DMS114 treated with DMSO at 0.1 percent for 48 hours (cell line): ENCODE measurements around the gene C22orf31.

ENCODE experiments used
- DNase-seq: peaks from one replicate; lab custom pipeline; 2025; ENCODE audit not compliant: unreplicated experiment; lab: John Stamatoyannopoulos, UW

C22orf31 gene

DNA sequence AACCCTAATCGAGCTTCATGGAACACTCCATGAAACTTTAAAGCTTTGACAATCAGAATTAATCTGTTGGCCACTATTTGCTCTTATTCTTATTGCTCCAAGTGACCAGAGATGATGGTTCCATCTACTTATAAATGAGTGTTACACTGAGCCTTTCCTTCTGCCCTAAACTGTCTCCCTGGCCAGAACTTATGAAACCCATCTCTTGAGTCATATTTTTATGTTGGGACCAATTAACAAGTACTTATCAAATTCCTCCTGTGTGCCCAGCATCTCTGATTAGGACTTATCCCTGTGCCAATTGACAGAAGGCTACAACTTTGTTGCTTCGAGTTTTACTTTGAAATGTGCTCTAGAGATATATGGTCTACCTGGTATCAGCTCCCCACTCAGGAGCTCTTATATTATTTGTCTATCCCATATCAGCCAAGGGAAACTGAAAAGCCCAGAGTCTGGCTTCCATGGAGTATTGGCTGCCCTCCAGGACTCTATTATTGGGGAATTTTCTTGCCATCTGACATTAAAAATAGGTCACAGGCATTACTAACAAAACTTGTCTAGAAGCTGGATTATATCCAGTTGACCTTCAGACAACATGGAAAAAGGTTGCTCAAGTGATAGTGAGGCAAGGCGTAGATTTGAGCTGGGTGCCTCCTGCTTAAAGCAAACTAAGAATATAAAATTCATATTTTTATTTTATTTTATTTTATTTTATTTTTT is 20.0 kb upstream of the C22orf31 start:
- no peak for DNase-seq

DNA sequence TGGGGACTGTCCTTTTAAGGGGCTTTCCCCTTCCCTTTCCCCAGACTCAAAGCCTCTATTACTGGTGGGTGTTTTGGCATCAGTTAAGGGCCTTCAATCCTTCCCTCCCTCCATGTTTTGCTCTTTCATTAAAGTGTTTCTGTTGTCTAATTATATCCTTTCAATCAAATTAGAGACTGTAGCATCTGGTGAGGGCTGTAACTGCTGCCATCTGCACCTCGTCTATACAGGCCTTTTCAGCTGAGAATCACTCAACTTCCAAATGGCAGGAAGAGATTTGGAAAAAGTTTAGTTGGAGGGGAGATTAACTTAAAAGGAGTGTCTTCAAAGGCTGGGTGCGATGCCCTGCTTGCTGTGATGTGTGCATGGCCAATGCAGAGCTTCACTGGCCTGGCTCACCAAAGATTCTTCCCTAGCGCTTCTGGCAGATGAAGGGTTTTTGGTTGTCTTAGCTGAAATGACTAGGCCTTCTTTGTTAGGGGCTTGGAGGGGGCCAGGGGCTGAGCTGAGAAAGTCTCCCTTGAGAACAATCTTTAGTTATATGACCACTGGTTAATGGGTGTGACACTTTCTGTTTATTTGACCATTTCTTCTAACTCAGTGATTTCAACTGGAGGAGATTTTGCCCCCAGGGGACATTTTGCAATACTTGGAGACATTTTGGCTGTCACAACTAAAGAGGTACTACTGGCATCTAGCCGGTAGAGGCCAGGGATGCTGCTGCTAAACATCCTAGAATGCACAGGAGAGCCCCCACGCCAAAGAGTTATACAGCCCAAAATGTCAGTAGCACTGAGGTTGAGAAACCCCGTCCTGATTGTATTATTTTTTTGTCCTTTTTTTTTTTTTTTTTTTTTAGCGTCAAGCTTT is 18.7 kb upstream of the C22orf31 start:
- DNase-seq: no peak

DNA sequence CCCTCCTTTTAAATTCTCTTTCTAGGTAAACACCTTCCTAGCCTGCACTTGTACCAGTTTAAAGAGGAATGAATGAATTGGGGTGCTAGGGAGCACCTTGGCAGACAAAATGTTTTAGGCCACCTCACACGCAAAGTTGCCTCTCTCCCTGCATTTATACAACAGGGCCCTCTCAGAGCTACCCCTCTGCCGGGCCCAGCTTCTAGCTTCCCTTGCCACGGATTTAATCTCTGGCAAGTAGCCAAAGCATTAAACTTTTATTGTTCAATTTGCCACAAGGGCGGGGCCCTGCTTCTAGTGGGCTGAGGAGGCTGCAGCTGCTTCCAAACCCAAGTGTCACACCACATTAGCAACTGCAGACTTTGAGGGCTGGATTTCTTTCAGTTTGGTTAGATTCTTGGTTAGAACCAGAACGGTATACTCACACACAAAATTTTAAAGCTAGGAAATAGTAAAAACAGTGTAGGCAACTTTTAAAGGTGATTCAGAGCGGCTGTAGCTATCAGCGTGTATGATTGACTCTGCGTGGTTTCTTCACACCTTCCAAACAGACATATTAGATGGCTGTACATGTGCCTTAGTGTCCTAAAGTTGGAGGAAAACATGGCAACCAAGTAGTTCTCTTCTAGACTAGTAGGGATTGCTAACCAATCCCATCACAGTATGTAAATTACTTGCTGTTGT is 17.7 kb upstream of the C22orf31 start:
- DNase-seq: no peak

DNA sequence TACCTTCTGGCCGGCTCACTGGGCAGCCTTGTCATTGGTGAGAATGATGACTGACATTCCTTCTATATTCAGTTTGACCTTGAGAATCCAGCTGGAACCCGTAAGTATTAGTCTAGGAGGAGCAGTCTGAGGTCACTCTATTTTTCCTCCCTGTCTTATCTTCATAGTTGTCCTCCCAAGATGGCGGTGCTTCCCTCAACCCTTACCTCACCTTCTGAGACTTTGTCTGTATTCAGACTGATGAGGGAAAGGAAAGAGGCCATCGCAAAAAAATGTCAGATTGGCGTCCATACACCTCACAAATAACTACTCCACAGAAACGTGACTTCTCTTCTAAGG is 17.2 kb upstream of the C22orf31 start:
- DNase-seq: no peak

DNA sequence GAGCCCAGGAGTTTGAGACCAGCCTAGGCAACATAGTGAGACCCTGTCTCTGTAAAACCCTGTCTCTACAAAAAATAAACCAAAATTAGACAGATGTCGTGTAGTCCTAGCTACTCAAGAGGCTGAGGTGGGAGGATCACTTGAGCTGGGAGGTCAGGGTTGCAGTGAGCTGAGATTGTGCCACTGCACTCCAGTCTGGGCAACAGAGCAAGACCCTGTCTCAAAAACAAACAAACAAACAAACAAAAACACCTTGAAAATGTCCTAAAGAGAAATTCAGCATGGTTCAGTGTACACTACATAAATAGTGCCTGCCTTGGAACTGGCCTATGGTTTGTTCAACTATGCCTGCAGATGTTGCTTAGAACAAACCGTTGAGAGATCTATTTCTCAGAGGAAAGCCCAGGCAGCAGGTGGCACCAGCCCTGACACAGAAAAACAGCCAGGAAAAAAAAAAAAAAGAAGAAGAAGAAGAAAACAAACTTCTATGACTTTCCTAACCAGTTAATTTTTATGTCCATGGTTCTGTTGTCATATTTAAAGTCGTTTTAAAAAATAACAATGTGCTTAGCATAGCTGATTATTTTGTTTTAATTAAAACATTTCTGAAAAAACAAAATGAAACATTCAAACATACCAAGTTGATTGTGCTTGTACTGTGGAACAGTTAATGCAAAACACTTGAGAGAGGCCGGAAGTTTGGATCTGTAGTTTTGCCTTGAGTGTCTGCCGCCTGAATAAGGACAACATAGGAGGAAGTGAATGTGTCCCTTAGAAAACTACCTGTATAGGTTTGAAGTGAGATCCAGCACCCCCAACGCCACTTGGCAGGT is 16.6 kb upstream of the C22orf31 start:
- DNase-seq: no peak

DNA sequence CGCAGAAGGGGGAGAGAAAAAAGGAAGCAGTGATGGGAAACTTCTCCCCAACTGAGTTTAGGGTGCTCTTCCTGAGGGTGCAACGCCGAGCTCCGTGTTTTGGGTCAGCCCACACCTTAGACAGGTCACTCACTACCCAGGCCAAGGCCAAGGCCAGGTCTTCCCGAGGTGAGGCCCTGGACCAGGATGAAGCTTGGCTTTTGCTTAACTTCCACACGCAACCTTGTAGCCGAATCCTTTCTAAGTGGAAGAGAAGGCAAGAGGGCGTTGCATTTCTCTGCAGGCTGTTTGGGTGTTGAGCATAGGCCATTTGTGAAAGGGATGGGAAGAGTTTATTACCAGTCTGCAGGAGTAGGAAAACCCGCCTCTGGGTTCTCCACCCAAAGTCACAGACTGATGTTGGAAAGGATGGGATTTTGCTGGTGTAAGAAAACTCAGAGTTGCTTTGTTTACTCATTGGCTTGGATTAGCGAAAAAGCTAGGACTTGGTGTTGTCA is 12.7 kb upstream of the C22orf31 start:
- no peak for DNase-seq

DNA sequence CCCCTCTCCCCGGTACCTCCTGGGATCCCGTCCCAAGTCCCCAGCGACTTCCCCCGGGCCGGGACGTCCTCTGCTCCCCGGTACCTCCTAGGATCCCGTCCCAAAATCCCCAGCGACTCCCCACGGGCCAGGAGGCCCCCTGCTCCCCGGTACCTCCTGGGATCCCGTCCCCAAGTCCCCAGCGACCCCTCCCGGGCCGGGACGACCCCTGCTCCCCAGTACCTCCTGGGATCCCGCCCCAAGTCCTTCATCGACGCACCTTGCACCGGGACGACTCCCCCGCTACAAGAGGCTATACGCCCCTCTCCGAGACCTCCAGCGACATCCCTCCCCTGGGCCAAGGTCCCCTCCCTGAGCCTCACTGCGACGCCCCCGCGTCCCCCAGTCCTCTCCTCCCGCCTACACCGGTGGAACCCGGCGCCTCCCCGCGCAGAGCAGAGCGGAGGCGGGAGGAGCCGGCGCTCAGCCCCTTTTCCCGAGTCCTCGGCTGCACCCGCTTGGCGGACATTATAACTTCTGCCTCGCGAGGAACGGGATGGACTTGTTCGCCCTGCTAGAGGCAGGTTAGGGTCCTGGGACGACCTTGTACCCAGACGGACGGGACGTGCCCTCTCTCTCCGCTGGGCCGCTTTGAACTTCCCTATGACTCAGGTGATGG is 12.1 kb upstream of the C22orf31 start:
- no peak for DNase-seq

DNA sequence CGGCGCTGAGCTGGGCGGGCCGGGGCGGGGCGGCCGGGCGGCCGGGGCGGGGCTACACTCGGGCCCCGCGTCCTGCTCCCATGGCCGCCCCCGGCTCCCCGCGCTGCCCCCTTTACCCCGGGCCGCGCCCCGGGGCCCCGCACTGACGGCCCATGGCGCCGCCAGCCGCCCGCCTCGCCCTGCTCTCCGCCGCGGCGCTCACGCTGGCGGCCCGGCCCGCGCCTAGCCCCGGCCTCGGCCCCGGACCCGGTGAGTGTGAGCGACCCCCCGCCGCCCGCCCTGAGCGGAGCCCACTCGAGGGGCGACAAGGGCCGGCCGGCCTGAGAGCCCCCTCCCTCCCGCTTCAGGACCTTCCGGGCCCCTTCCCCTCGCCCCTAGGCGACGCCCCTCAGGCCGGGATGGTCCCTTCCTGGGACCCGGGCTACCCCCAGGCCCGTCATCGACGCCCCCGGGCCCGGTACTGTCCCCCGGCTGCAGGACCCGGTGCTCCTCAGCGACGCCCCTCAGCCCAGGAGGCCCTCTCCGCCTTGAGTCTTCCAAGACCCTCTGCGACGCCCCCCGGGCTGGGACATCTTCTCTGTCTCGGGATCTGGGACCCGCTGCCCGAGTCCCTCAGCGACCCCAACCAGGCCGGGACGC is 11.5 kb upstream of the C22orf31 start, which contains the start of gene KREMEN1:
Gene KREMEN1 (plus strand): TSS at position 57 of the 639 bp plus-strand sequence. CDS start 96 bp downstream, at position 153.
- DNase-seq: no peak

DNA sequence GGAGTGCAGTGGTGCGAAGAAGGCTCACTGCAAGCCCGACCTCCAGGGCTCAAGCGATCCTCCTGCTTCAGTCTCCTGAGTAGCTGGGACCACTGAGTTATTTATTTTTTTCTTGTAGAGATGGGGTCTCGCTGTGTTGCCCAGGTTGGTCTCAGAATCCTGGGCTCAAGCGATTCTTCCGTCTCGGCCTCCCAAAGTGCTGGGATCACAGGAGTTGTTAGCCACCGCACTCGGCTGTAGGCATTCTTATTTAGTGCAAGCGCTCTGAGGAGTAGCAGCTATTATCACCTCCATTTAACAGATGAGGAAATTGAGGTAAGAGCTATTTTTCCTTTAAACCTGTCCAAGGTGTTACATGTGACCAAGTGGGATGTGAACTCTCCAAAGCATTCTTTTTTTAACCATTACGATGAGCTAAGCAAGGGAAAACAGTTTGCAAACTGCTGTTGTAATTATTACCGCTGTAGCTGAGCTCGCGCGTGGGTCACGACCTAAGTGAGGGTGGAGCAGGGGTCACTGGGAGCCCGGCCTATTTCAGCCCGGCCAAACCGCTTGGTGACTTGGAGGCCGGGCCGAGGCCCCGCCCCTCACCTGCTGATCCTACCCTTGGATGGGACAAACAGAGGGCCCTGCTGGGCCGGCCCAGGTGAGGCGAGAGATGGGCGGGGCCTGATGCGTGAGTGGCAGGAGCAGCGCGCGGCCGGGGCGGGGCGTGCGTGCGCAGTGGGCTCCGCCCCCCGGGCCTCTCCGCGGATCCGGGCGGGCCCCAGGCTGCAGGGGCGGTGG is 10.8 kb upstream of the C22orf31 start:
- DNase-seq: peak; percentile 33

DNA sequence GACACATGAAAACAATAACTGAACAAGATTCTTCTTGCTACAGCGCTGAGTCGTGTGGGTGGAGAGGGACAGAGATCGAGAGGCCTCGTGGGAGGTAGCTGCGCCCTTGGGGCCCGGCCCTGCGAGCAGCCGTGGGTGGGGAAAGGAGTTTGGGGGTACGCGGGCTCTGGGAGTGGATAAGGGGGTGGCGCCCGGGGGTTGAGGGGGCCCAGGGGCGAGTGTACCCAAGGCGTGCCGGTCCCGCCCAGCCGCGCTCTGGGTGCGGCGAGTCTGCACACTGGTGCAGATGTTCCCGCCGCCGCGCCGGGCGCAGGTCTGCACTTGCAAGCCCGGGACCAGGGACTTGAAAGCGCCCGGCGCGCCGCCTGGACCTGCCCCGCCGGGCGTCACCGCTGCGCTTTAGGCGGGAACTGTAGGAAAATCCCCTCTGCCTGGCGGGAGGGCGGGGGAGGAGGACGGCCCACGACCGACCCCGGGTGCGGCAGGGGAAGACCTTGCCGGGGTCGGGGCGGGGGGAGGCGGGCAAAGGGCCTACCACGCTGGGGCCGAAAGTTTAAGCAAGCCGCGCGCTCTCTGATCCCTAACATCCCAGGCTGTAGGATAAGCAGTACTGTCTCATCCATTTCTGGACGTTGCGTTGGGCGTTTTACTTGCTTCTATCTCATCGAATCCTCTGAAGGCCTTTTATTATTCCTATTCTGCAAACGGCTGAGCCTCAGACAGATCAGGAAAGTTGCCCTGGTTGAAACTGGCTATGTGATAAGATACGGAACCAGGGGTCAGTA is 9.8 kb upstream of the C22orf31 start:
- DNase-seq: no peak

DNA sequence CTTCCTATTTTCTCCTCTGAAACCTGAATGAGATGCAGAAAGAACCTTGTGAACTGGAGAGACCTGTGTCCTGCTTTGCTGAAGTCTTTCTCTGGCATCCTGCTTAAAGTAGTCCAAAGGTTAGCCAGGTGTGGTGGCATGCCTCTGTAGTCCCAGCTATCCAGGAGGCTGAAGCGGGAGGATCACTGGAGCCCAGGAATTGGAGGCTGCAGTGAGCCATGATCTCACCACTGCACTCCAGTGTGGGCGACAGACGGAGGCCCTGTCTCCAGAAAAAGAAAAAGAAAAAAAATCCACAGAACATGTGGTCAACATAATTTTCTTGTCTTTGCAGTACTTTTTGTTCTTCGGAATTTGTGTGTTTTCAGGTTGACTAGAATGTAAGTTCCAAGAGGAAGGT is 8.9 kb upstream of the C22orf31 start:
- DNase-seq: no peak

DNA sequence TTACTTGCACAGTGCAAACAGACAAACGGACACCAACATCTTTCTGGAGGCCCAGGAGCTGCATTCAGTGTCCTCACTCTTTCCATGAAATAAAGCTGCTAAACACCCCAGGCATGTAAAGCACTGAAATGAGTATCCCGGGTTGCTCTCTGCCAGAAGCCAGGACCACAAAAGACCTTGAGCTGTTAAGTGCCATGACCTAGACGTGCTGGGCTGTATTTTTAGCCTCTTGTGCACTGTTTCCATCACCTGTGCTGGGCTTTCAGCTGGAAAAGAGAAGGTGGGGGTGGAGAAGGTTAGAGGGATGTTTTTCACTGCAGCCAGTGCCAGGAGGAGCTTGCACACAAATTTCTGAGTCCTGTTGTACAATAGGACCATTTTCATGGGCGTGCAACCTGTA is 7.8 kb upstream of the C22orf31 start:
- no peak for DNase-seq

DNA sequence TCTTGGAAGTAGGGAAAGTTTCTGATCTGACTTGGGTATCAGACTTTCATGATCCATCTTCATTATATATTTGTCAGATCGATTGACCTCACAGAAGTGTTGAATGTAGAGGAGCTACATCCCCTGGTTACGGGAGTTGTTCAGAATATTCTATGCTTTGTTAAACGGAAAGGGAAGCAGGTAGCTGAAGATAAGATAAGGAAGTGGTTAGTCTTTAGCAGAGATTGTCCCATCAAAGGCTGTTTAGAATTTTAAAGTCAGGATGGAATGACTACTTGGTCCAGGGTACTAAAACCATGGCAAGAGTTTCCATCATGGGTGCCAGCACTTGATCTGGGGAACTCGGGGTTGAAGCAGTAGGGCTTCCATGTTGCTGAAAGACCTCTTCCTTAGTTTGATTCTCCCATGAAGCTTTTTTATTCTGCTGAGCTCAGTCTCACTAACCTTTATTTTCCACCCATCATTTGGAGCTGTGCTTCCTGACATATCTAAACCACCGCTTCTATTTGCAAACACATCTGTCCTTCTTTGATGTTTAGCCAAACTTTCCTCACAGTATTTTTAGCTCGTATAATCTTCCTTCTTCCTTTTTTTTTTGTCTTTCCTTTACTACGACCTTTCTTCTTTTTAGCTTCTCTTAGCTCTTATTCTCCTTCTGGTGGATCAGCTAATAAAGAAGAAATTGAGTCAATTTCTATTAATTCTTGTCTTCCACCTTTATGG is 4.0 kb upstream of the C22orf31 start:
- DNase-seq: no peak

DNA sequence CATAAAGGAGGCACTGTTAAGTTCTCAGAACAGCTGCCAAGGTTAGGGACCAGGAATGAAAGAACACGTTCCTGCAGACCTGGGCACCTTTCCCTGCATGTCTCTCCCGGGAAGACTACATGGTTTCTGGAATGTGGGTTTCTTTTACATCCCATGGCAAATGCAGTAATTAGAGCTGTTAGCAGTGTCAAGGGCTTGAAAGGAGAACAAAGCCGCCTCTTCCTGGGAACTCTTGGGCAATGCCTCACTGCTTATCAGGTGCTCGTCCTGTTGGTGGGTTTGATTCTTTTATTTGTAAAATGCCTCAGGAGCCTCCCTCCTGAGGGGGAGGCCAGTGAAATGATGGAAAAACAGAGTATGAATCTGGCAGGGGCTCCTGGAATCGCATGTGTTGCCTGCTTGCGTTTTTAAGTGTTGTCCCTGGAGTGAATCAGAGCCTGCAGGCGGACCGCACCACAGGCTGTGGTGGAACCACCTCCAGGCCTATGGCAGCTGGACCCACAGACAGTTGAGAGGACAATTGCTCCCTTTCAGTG is 723 bp upstream of the C22orf31 start:
- DNase-seq: no peak

DNA sequence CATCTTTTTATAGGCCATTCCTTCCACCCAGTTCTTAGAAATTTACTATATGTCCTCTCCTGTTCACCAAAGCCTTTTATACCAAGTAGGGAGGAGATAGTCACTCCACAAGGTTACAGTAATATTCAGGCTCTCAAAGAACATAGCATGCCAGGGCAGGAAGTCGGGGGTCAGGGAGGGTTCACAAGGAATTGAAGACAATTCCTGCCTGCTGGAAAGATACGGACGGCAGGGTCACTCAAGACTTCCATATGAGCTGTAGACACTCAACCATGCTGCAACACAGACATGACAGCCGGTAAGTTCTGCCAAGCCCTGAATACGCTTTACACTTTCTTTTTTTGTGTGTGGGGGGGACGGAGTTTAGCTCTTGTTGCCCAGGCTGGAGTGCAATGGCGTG is 700 bp downstream of the C22orf31 start:
- no peak for DNase-seq

DNA sequence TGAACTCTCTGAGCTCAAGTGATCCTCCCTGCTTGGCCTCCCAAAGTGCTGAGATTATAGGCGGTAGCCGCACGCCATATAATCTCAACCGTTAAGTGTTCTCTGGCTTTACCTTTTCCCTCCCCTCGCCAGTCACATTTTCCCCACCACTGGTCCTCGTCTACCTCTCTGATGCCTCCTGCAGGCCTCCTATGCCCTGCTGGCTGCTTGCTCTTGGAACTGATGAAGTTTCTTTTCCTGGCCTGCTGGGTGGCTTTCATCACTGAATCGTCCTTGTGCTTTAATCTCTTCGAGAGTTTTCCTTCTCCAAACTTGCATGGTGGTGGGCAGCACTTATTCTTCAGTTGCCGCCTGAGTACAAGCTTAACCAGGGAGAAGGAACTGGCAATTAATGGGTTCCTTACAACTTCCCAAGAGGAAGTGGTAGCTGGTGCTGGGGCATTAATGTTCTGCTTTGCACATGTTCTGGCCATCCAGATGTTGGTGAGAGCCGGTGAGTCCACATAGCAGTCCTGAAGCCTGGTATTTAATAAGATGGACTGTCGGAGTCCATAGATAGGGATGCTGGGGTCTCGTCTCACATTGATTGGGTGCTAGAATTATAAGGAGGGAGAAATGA is 1.3 kb downstream of the C22orf31 start:
- no peak for DNase-seq

DNA sequence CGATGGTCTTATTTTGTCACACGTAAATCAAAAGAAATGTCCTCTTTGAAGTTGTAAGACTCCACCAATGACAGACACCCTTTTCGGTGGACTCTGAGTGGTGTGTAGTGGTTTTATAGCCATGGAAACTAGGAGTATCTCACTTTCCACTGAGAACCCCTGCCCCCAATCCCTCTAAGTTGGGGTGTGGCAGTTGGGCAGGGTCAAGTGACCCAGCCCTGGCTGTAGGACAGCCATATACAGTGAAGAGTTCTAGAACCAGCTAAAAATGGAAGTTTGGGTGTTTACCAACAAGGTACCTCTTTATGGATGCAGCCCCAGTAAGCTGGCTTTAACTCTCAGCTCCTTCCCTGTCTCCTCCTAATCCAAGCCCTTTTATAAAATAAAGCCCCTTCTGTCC is 5.2 kb downstream of the C22orf31 start:
- DNase-seq: no peak
